ENCODE results near the gene ASB16. TPM values are rescaled to one million over a fixed set of nuclear protein-coding genes. Genes with fewer than 3 reads are reported as not detected.
A peak's percentile ranks its signal among the peaks of the same experiment; 100 is the strongest.

ASB16 gene
- total RNA-seq, 2 experiments from 2014 or later: 0.26 TPM; not detected in 1

DNA sequence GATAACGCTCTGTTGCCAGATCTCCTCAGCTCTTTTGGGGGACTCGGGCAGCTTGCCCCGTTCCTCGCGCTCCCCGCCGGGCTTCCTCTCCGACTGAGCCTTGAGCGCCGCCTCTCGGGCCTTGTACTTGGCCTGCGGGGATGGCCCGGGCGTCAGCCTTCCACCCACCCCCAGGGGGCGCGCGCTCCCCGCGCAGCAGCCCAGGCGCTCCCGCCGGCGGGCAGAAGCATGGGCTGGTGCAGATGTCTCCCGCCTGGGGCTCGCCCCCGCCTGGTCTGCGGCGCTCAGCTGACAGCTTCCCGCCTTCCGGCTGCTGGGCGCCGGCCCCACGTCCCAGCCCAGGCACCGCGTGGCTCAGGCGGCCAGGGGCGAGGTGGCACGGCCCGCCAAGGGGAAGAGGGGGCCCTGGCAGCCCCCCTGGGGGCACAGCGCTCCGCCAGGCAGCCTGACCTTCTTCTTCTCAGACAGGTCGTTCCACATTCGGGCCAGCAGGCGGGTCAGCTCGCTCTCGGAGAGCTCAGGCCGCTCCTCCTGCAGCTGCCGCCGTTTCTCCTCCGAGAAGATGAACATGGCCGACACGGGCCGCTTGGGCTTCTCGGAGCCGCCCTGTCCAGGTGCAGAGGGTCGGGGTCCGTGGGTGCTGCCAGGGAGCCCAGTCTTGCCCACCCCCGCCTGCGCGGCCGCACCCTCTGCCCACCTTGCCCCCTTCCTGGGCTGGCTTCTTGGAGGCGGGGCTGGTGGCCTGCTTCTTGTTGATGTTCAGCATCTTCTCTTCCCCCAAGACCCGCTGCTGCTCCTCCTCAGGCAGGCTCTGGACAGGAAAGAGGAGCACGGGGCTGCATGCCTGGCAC, 40.1 kb downstream of the ASB16 start:
- DNase-seq (peak; percentile 94), ATAC-seq (peak; percentile 99)
- Mint-ChIP-seq H3K4me1 (peaks cover 41% of the 10 kb centered on the region), H3K27me3 (no peaks in the 10 kb centered on the region), H3K9me3 (ENCODE audit: low read depth) (no peaks in the 10 kb centered on the region), H3K27ac (peak overlapping the region; percentile 76), H3K36me3 (peaks cover 58% of the 10 kb centered on the region), H3K4me3 (peak overlapping the region; percentile 69)
- CTCF ChIA-PET: interaction anchor here (0.6 to 4.8 kb wide), 43 partner anchors 10 to 313 kb away, joined by 3 to 94 read pairs (median 5); partner anchors contain the start of genes ATXN7L3, FAM171A2, GRN and HDAC5

DNA sequence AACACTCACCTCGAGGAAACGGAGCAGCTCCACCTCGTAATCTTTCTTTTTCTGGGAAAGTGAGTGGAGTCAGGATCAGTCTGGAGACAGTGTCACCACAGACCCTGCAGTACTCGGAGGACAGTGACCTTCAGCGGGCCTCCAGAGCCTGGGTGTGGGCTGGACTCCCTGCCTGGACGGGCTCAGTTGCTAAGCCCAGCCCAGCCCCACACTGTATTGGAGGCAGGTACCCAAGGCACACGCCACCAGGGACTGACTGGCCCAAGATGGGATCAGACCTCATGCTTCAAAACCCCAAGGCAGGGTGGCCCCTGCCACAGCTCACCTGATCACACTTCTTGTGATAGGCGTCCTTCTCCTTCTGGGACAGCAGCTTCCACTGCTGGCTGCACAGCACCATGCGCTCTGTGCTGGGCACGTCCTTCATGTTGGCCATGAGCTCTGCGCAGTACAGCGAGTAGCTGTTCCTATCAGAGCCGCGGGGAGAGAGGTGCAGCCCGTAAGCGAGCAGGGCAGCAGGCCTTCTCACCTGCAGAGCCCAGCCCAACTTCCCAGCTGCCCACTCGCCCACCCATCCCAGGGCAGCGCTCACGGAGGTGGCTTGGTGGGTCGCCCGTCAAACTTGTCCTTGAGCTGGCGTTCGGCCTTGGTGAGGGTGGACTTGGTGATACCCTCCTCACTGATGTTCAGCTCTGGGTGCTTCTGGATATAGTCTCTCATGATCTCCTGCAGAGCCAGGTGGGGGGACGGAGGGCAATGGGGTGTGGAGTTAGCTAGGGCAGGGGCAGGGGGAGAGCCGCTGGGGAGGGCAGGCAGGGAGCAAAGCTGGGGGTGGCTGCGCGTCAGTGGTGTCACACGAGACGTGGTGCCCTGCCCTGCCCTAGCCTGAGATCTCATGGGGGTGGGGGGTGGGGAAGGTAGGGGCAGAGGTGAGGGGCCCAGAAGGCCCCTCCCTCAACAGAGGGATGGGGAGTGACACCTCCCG, 41.1 kb downstream of the ASB16 start:
- peaks cover 64% of the 10 kb centered on the region for H3K36me3 Mint-ChIP-seq
- CTCF ChIA-PET: interaction anchor here (0.8 to 4.8 kb wide), 12 partner anchors 8 to 152 kb away, joined by 3 to 94 read pairs (median 30); partner anchors contain the start of genes ATXN7L3, FAM171A2, GRN and SLC25A39
- H3K27ac Mint-ChIP-seq: peak overlapping the region; percentile 56
- no peaks in the 10 kb centered on the region for H3K27me3 Mint-ChIP-seq
- no peak for DNase-seq
- H3K4me3 Mint-ChIP-seq: no peak overlapping the region
- H3K4me1 Mint-ChIP-seq: peaks cover 51% of the 10 kb centered on the region
- ATAC-seq: no peak
- H3K9me3 Mint-ChIP-seq (ENCODE audit: low read depth): no peaks in the 10 kb centered on the region

DNA sequence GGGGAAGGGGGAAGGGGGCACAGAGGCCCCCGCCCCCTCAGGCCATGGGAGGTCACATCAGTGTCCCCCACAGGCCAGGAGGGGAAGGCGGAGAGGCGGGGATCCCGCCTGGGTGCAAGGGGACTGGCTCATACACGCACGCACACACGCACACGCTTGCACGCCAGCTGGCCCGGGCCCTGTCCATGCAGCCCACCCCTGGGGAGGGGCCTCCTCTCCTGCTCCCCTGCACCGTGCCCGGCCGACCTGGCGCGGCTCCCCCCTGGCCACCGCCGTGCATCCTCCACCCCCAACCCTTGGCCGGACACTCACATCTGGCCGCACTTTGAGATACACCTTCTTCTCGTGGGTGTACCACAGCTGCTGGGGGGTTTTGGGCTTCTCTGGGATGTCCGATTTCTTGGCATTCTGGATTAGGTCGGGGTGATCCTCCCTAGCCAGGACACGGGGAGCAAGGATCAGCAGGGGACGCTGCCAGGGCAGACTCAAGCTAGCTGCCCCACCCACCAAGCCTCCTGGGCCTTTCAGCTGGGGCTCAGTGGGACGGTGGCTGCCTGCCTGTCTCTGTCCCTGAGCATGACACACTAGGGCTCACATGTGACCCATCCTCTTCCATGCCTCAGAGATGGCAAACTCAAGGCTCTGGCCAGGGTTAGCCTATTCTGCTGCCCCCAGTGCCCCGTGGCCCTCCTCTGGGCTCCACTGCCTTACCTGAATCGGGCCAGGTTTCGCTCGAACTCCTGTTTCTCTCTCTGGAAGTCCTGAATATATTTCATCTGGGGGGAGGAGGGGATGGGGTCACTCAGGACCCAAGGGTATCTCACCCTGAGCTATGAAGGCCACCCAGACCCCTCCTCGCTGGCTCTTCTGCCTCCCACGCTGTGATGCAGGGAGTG, 42.3 kb downstream of the ASB16 start:
- H3K4me3 Mint-ChIP-seq: no peak overlapping the region
- no peak overlapping the region for H3K27ac Mint-ChIP-seq
- ATAC-seq (no peak), DNase-seq (no peak)
- CTCF ChIA-PET: interaction anchor here (1.7 to 4.8 kb wide), 3 partner anchors 9 to 132 kb away, joined by 7 to 94 read pairs (median 39); partner anchors contain the start of gene GRN
- H3K9me3 Mint-ChIP-seq (ENCODE audit: low read depth): no peaks in the 10 kb centered on the region
- H3K36me3 Mint-ChIP-seq: peaks cover 65% of the 10 kb centered on the region
- H3K4me1 Mint-ChIP-seq: peaks cover 57% of the 10 kb centered on the region
- H3K27me3 Mint-ChIP-seq: no peaks in the 10 kb centered on the region

DNA sequence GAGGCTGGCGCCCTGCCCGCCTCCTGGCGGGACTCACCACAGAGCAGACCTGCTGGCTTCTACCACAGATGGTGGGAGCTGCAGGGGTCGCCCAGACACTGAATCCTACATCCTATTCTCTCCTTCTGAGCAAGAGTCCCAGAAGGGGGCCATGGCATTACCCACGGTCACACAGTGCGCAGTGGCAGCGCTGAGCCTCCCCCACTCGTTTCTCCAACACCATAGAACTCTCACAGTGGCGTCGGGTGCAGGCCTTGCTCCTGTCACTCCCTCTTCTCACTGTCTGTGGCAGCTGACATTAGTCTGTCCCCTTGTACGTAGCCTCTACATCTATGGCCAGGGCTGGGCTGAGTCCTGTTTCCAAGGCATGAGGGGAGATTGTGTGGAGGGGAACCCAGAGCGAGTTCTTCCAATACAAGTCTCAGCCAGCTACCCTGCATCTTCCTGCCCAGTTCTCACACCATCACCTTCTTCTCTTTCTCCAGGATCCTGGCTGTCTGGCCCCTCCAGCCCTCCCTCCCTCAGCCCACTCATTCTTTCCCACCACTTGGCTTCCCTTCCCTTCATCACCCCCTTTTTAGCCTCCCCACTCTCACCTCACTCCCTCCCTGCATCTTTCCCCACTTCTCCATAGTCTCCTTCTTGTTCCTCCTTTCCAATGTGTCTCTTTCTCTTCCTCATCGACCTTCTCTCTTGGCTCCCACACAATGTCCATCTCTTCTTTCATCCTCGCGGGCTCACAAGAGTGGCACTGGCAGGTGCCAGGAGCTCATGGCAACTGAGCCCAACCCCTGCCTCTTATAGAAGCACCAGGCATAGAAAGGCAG, 43.1 kb downstream of the ASB16 start:
- peaks cover 53% of the 10 kb centered on the region for H3K4me1 Mint-ChIP-seq
- H3K27ac Mint-ChIP-seq: peak overlapping the region; percentile 57
- H3K9me3 Mint-ChIP-seq (ENCODE audit: low read depth): no peaks in the 10 kb centered on the region
- peaks cover 60% of the 10 kb centered on the region for H3K36me3 Mint-ChIP-seq
- CTCF ChIA-PET: interaction anchor here (1.1 to 2.3 kb wide), 3 partner anchors 10 to 132 kb away, joined by 3 to 7 read pairs (median 5); partner anchors contain the start of gene GRN
- DNase-seq (no peak), ATAC-seq (no peak)
- no peaks in the 10 kb centered on the region for H3K27me3 Mint-ChIP-seq
- H3K4me3 Mint-ChIP-seq: no peak overlapping the region

DNA sequence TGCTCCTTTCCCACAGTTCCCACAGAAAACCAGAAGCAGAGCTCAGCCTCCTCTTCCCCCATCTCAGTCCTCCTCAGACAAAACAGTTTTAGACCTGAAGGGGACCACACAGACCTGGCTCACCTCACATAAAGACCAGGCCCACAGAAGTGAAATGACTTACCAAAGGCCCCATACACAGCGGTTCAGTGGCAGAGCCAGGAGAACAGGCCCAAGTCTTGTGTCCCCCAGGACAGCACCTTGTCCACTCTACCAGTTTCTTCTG, 43.7 kb downstream of the ASB16 start:
- DNase-seq: no peak
- no peak overlapping the region for H3K4me3 Mint-ChIP-seq
- H3K36me3 Mint-ChIP-seq: peaks cover 57% of the 10 kb centered on the region
- H3K27me3 Mint-ChIP-seq: no peaks in the 10 kb centered on the region
- CTCF ChIA-PET: interaction anchor here (1.1 to 2.3 kb wide), 2 partner anchors 115 to 131 kb away, joined by 3 to 5 read pairs; partner anchors contain the start of gene GRN
- ATAC-seq: no peak
- peaks cover 51% of the 10 kb centered on the region for H3K4me1 Mint-ChIP-seq
- H3K9me3 Mint-ChIP-seq (ENCODE audit: low read depth): no peaks in the 10 kb centered on the region
- peak overlapping the region; percentile 57 for H3K27ac Mint-ChIP-seq

DNA sequence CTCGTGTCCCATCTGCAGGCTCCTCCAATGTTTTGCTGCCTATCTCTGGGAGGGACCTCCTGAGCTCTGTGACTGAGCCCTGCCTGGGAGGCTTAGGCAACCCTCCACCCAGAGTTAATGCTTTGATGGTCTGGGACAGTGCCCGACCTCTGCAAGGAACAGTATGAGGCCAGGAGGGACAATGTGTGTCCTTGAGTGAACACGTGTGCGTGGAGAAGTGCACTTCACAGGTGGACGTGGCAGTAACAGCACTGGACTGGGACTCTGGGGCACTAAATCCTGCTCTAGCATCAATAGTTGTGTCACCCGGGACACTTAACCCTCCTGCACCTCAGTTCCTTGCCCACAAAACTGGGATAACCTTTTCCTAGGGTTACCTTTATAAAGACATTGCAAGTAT, 44.4 kb downstream of the ASB16 start:
- DNase-seq: no peak
- peaks cover 47% of the 10 kb centered on the region for H3K4me1 Mint-ChIP-seq
- peaks cover 52% of the 10 kb centered on the region for H3K36me3 Mint-ChIP-seq
- H3K9me3 Mint-ChIP-seq (ENCODE audit: low read depth): no peaks in the 10 kb centered on the region
- peak overlapping the region; percentile 91 for H3K27ac Mint-ChIP-seq
- ATAC-seq: no peak
- H3K27me3 Mint-ChIP-seq: no peaks in the 10 kb centered on the region
- peak overlapping the region; percentile 11 for H3K4me3 Mint-ChIP-seq
- CTCF ChIA-PET: interaction anchor here (2.3 kb wide), 1 partner anchor 131 kb away, joined by 5 read pairs; the partner anchor contains the start of gene GRN

DNA sequence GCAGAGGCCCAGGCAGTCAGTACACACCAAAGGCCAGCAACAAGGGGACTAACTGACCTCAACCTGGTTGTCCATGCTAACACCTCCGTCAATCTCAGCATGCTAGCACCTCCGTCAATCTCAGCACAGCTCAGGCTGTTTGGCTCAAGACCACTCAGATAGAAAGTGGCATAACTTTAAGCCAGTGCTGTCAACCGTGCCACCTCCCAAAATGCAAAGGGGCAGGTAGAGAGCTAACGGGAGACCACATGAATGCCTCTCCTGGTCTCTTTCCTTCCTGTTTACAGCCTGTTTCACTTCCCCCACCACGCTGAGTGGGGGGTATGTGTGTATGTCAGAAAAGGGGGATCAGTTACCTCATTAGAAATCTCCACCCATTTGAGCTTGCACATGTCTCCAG, 45.7 kb downstream of the ASB16 start:
- Mint-ChIP-seq H3K4me3 (peak overlapping the region; percentile 88), H3K27me3 (no peaks in the 10 kb centered on the region), H3K9me3 (ENCODE audit: low read depth) (no peaks in the 10 kb centered on the region), H3K4me1 (peaks cover 39% of the 10 kb centered on the region), H3K36me3 (peaks cover 48% of the 10 kb centered on the region), H3K27ac (peak overlapping the region; percentile 91)
- CTCF ChIA-PET: interaction anchor here (0.7 to 3.5 kb wide), 11 partner anchors 9 to 139 kb away, joined by 3 to 40 read pairs (median 4); partner anchors contain the start of genes GRN and TMUB2
- DNase-seq (peak; percentile 68), ATAC-seq (no peak)

DNA sequence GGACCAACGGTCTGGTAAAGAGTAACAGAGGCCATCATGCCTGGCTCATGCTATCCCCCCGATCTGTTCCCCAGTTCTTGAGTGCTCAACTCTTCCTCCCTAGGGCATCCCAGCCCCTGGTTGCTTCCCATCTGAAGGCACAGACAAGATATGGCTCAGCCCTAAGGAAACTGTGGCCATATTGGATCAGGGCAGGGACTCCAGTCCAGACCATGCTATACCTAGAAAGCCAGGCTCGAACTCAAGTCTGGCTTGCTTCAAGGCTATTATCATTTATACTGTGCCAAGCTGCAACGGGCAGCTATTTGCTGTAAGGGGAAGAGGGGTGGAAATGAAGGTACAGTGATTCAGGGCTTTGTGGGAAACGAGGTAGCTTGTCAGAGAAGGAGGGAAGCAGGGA, 46.2 kb downstream of the ASB16 start:
- no peak for ATAC-seq
- Mint-ChIP-seq H3K4me1 (peaks cover 36% of the 10 kb centered on the region), H3K4me3 (peak overlapping the region; percentile 88), H3K27me3 (no peaks in the 10 kb centered on the region), H3K9me3 (ENCODE audit: low read depth) (no peaks in the 10 kb centered on the region), H3K36me3 (peaks cover 45% of the 10 kb centered on the region), H3K27ac (peak overlapping the region; percentile 91)
- CTCF ChIA-PET: interaction anchor here (0.7 to 3.5 kb wide), 11 partner anchors 9 to 139 kb away, joined by 3 to 40 read pairs (median 4); partner anchors contain the start of genes GRN and TMUB2
- DNase-seq: no peak

DNA sequence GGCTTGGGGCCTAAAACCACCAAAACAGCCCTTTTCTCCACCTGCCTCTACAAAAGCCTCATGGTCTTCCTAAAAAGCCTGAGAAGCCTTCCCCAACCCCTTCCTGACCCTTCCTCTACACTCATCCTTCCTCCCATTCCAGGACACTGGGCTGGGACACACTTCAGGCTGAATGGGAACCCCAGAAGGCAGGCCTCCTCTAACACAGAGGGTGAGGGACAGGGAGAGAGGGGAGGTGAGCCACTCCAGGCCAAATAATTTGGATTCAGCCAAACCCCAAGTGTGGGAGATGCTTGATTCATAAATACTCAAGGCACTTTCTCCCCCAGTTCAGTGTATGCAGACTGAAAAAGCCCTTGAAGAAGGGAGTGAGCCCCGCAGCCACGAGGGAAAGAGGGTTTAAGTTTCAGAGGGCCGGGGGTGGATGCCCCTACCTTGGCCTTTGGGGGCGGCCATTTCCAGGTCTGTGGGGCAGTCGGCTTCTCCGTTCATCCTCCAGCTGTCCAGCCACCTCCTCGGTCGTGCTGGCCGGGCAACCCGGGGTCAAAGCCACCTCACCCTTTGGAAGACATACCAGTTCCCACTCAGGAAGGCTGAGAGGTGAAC, 47.3 kb downstream of the ASB16 start:
- Mint-ChIP-seq H3K27me3 (no peaks in the 10 kb centered on the region), H3K4me3 (peak overlapping the region; percentile 88), H3K9me3 (ENCODE audit: low read depth) (no peaks in the 10 kb centered on the region), H3K27ac (peak overlapping the region; percentile 91), H3K4me1 (peaks cover 38% of the 10 kb centered on the region), H3K36me3 (peaks cover 42% of the 10 kb centered on the region)
- CTCF ChIA-PET: interaction anchor here (0.6 to 6.3 kb wide), 14 partner anchors 7 to 127 kb away, joined by 3 to 74 read pairs (median 5); partner anchors contain the start of genes GRN, SLC25A39 and TMUB2
- ATAC-seq (no peak), DNase-seq (no peak)

DNA sequence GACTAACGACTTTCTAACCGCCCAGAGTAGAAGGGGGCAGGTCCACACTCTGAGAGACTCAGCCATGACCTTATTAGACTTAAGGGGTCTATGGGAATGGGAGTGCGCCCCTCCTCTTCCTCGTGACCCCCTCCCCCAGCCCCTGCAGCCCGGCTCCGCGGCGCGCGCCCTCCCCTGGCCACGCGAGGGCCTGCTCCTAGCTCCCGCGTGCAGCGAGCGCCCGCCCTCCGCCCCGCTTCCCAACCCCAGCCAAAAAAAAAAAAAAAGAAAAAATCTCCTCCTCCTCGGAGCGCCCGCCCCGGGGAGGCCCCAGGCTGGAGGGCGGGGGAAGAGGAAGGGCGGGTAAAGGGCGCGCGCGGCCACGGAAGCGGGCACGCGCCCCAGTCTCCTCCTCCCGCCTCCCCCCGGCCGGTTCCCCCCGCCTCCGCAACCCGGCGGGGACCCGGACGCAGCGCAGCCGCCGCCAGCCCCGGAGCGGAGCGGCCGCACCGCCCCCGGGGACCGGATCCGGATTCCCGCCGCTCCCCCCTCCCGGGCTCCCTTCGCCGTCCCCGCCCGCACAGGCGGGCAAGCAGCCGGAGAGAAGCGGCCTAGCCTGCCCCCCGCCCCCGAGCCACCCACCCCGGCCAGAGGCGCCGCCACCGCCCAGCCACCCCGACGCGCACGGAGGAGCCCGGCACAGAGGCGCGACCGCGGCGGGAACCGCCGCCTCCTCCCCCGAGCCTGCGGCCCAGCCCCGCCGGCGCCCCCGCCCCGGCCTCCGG, 48.0 kb downstream of the ASB16 start:
- ATAC-seq: peak; percentile 63

More for the DNA sequence above, 48.0 kb downstream of the ASB16 start:
- peak; percentile 90 for DNase-seq
- CTCF ChIA-PET: interaction anchor here (0.6 to 6.3 kb wide), 12 partner anchors 9 to 126 kb away, joined by 3 to 74 read pairs (median 4); partner anchors contain the start of genes GRN, SLC25A39 and TMUB2
- Mint-ChIP-seq H3K27me3 (no peaks in the 10 kb centered on the region), H3K4me3 (peak overlapping the region; percentile 88), H3K27ac (peak overlapping the region; percentile 91), H3K36me3 (peaks cover 40% of the 10 kb centered on the region), H3K4me1 (peaks cover 37% of the 10 kb centered on the region), H3K9me3 (ENCODE audit: low read depth) (no peaks in the 10 kb centered on the region)

All from activated CD8-positive, alpha-beta memory T cell treated with anti-CD3 and anti-CD28 coated beads, Interleukin-2, amount 10 ng/mL, durations not matched to agents 7 days and 5 days (primary cell).